SH-SY5Y (cell line): ENCODE data around the gene MT1E.

Source experiments
- GATA2 ChIP-seq: IDR thresholded peaks from 2 replicates; pipeline ENCODE4 v1.6.1; 2011; ENCODE audit warnings: mild to moderate bottlenecking, low read depth, low read length
- GATA3 ChIP-seq: IDR thresholded peaks from 2 replicates; pipeline ENCODE4 v1.6.1; 2011; ENCODE audit warnings: low read depth, mild to moderate bottlenecking, low read length, moderate library complexity

GRCh38 chr16:56672761-56673536 is 47.4 kb downstream of the MT1E start:
- TF ChIP-seq GATA2: no peak
- TF ChIP-seq GATA3: no peak
